Neuronal stem cell (in vitro differentiated cells): ENCODE results near the gene SYT1.

Source experiments
- DNase-seq: peaks from one replicate; pipeline ENCODE4 v3.0.0-alpha.2; 2013; ENCODE audit warnings: low spot score
- H2AFZ ChIP-seq: one replicate; pipeline ENCODE4 v1.6.1; 2013; ENCODE audit warnings: mild to moderate bottlenecking, low read length, inconsistent platforms
- H2AK5ac ChIP-seq: 2 replicates; pipeline ENCODE4 v1.6.1; 2013; ENCODE audit warnings: low read depth, mild to moderate bottlenecking, inconsistent platforms, low read length, moderate library complexity, mixed read lengths
- H2BK120ac ChIP-seq: 2 replicates; pipeline ENCODE4 v1.6.1; 2013; ENCODE audit warnings: low read depth, mild to moderate bottlenecking, inconsistent platforms, low read length, moderate library complexity, mixed read lengths
- H2BK12ac ChIP-seq: one replicate; pipeline ENCODE4 v1.6.1; 2013; ENCODE audit warnings: low read length, inconsistent platforms
- H2BK15ac ChIP-seq: 2 replicates; pipeline ENCODE4 v1.6.1; 2013; ENCODE audit warnings: mild to moderate bottlenecking, low read length, inconsistent platforms, mixed read lengths
- H2BK5ac ChIP-seq: one replicate; pipeline ENCODE4 v1.6.1; 2013; ENCODE audit warnings: inconsistent platforms, mild to moderate bottlenecking, low read length, moderate library complexity
- H3K14ac ChIP-seq: one replicate; pipeline ENCODE4 v1.6.1; 2013; ENCODE audit warnings: low read length, inconsistent platforms
- H3K18ac ChIP-seq: 2 replicates; pipeline ENCODE4 v1.6.1; 2013; ENCODE audit warnings: low read length, inconsistent platforms
- H3K23ac ChIP-seq: 2 replicates; pipeline ENCODE4 v1.6.1; 2013; ENCODE audit warnings: low read depth, mild to moderate bottlenecking, mixed read lengths, low read length, inconsistent platforms; ENCODE audit not compliant: poor library complexity
- H3K27ac ChIP-seq: replicated peaks from 3 replicates; pipeline ENCODE4 v1.5.1; 2013; ENCODE audit warnings: low read length, inconsistent platforms
- H3K27me3 ChIP-seq, 3 experiments: 2 replicates each; pipeline ENCODE4 v1.6.1; 2013; ENCODE audit warnings: low read length in 3 of 3, mild to moderate bottlenecking in 2 of 3, inconsistent platforms in 1 of 3, low read depth in 1 of 3, mixed read lengths in 1 of 3, moderate library complexity in 1 of 3; ENCODE audit not compliant: control insufficient read depth in 3 of 3, insufficient read depth in 3 of 3
- H3K36me3 ChIP-seq, 2 donors: replicated peaks in 1 of 2; 2 replicates each; pipeline ENCODE4 v1.6.1; 2013; ENCODE audit warnings: low read length in 2 of 2; ENCODE audit not compliant: control insufficient read depth in 2 of 2, insufficient read depth in 2 of 2
- H3K4ac ChIP-seq: 2 replicates; pipeline ENCODE4 v1.6.1; 2013; ENCODE audit warnings: inconsistent platforms, mild to moderate bottlenecking, low read length, moderate library complexity
- H3K4me1 ChIP-seq, 2 donors: 1 replicate in 1 of 2; 2 replicates in 1 of 2; pipeline ENCODE4 v1.6.1; 2013; ENCODE audit warnings: low read length in 2 of 2, low read depth in 1 of 2; ENCODE audit not compliant: control insufficient read depth in 2 of 2, insufficient read depth in 1 of 2
- H3K4me2 ChIP-seq: one replicate; pipeline ENCODE4 v1.6.1; 2013; ENCODE audit warnings: mild to moderate bottlenecking, low read length, inconsistent platforms; ENCODE audit not compliant: insufficient read depth, poor library complexity, severe bottlenecking
- H3K4me3 ChIP-seq, 2 donors: 2 replicates each; pipeline ENCODE4 v1.5.1; 2013; ENCODE audit warnings: low read length in 2 of 2, mild to moderate bottlenecking in 2 of 2, inconsistent platforms in 1 of 2, moderate library complexity in 1 of 2
- H3K79me1 ChIP-seq: one replicate; pipeline ENCODE4 v1.6.1; 2013; ENCODE audit warnings: low read depth, mild to moderate bottlenecking, inconsistent platforms, low read length, moderate library complexity
- H3K9ac ChIP-seq: one replicate; pipeline ENCODE4 v1.6.1; 2013; ENCODE audit warnings: mild to moderate bottlenecking, low read depth, low read length, inconsistent platforms; ENCODE audit not compliant: poor library complexity
- H3K9me3 ChIP-seq, 2 donors: replicated peaks in 1 of 2; 2 replicates each; pipeline versions ENCODE3 to v1.6.1; 2013; ENCODE audit warnings: low read length in 2 of 2, mild to moderate bottlenecking in 2 of 2, inconsistent platforms in 1 of 2, low read depth in 1 of 2, mixed read lengths in 1 of 2, moderate library complexity in 1 of 2; ENCODE audit not compliant: control insufficient read depth in 2 of 2, insufficient read depth in 1 of 2
- H4K8ac ChIP-seq: one replicate; pipeline ENCODE4 v1.6.1; 2013; ENCODE audit warnings: low read depth, mild to moderate bottlenecking, inconsistent platforms, low read length, moderate library complexity
- H4K91ac ChIP-seq: one replicate; pipeline ENCODE4 v1.6.1; 2013; ENCODE audit warnings: low read length, low read depth, mild to moderate bottlenecking, inconsistent platforms; ENCODE audit not compliant: poor library complexity
- WGBS, 2 donors: extraction: QIAGEN DNeasy Blood & Tissue Kit; methylation state at CpG; one replicate each; pipeline ENCODE4 v1.1.7; 2013; ENCODE audit warnings: missing lambda C conversion rate in 2 of 2, mixed read lengths in 1 of 2; ENCODE audit not compliant: insufficient read length in 2 of 2, insufficient replicate concordance in 1 of 2; ENCODE audit errors: extremely low coverage in 2 of 2; 5-methylcytosine and 5-hydroxymethylcytosine counted together

SYT1 gene

GRCh38 chr12:79059557-79059956 is 195.0 kb downstream of the SYT1 start:
- H3K4ac ChIP-seq = no peak overlapping the region
- H3K4me1 ChIP-seq = peaks cover 4 to 27% of the 10 kb centered on the region in 2 donors
- no peak overlapping the region for H2BK120ac ChIP-seq
- H3K14ac ChIP-seq = no peak overlapping the region
- no peak overlapping the region for H3K27ac ChIP-seq
- no peak overlapping the region for H2BK5ac ChIP-seq
- H2AFZ ChIP-seq = no peak overlapping the region
- no peaks in the 10 kb centered on the region for H3K36me3 ChIP-seq
- DNase-seq = no peak
- H4K8ac ChIP-seq = no peak overlapping the region
- no peak overlapping the region for H2BK12ac ChIP-seq
- peaks cover 0 to 3% of the 10 kb centered on the region in 2 donors for H3K9me3 ChIP-seq
- H3K23ac ChIP-seq = no peak overlapping the region
- H2AK5ac ChIP-seq = no peak overlapping the region
- H4K91ac ChIP-seq = no peak overlapping the region
- H3K27me3 ChIP-seq = no peaks in the 10 kb centered on the region
- no peak overlapping the region for H3K4me2 ChIP-seq
- H3K18ac ChIP-seq = no peak overlapping the region
- H3K79me1 ChIP-seq = no peaks in the 10 kb centered on the region
- no peak overlapping the region for H2BK15ac ChIP-seq
- no peak overlapping the region for H3K4me3 ChIP-seq
- no peak overlapping the region for H3K9ac ChIP-seq

GRCh38 chr12:79063258-79063657 is 198.7 kb downstream of the SYT1 start:
- peaks cover 0 to 3% of the 10 kb centered on the region in 2 donors for H3K9me3 ChIP-seq
- DNase-seq = no peak
- H2AFZ ChIP-seq = no peak overlapping the region
- H3K27me3 ChIP-seq = no peaks in the 10 kb centered on the region
- H3K27ac ChIP-seq = no peak overlapping the region
- H2BK15ac ChIP-seq = no peak overlapping the region
- H2BK12ac ChIP-seq = no peak overlapping the region
- no peaks in the 10 kb centered on the region for H3K36me3 ChIP-seq
- H2BK120ac ChIP-seq = no peak overlapping the region
- peaks cover 4 to 27% of the 10 kb centered on the region in 2 donors for H3K4me1 ChIP-seq
- no peak overlapping the region for H2BK5ac ChIP-seq
- H3K4me3 ChIP-seq = no peak overlapping the region
- no peaks in the 10 kb centered on the region for H3K79me1 ChIP-seq
- H4K91ac ChIP-seq = no peak overlapping the region
- H3K4ac ChIP-seq = no peak overlapping the region
- no CpG with 5 or more reads among the region's 1 CpG for WGBS, 2 donors
- H3K4me2 ChIP-seq = no peak overlapping the region
- H4K8ac ChIP-seq = no peak overlapping the region
- H3K23ac ChIP-seq = no peak overlapping the region
- H3K14ac ChIP-seq = no peak overlapping the region
- no peak overlapping the region for H3K18ac ChIP-seq
- H2AK5ac ChIP-seq = no peak overlapping the region
- H3K9ac ChIP-seq = no peak overlapping the region

- Histone ChIP-seq H3K4me3 (no peak overlapping the region), H3K14ac (no peak overlapping the region), H3K27ac (no peak overlapping the region), H3K18ac (no peak overlapping the region), H3K9ac (no peak overlapping the region), H4K91ac (no peak overlapping the region), H2BK120ac (no peak overlapping the region), H2AK5ac (no peak overlapping the region), H4K8ac (no peak overlapping the region), H2BK5ac (no peak overlapping the region), H3K9me3 (no peaks in the 10 kb centered on the region), H3K79me1 (no peaks in the 10 kb centered on the region), H3K4ac (no peak overlapping the region), H2BK15ac (no peak overlapping the region), H3K27me3 (no peaks in the 10 kb centered on the region), H3K23ac (no peak overlapping the region), H3K4me2 (no peak overlapping the region), H2BK12ac (no peak overlapping the region), H3K4me1 (peaks cover 0 to 9% of the 10 kb centered on the region in 2 donors), H2AFZ (no peak overlapping the region), H3K36me3 (no peaks in the 10 kb centered on the region)
- no peak for DNase-seq
Observed at GRCh38 chr12:79067977-79068376, 203.4 kb downstream of the SYT1 start.

- no peak overlapping the region for H3K9ac ChIP-seq
- no peak for DNase-seq
- H3K4ac ChIP-seq = no peak overlapping the region
- no peak overlapping the region for H2BK12ac ChIP-seq
- no peak overlapping the region for H3K18ac ChIP-seq
- H3K27ac ChIP-seq = no peak overlapping the region
- H2AFZ ChIP-seq = no peak overlapping the region
- no peak overlapping the region for H2BK5ac ChIP-seq
- no peak overlapping the region for H3K4me2 ChIP-seq
- H2AK5ac ChIP-seq = no peak overlapping the region
- H3K9me3 ChIP-seq = no peaks in the 10 kb centered on the region
- no peaks in the 10 kb centered on the region for H3K36me3 ChIP-seq
- H3K14ac ChIP-seq = no peak overlapping the region
- no peaks in the 10 kb centered on the region for H3K79me1 ChIP-seq
- H2BK15ac ChIP-seq = no peak overlapping the region
- H4K8ac ChIP-seq = no peak overlapping the region
- H3K4me1 ChIP-seq = no peaks in the 10 kb centered on the region
- no peak overlapping the region for H4K91ac ChIP-seq
- no peak overlapping the region for H3K4me3 ChIP-seq
- H3K23ac ChIP-seq = no peak overlapping the region
- no peaks in the 10 kb centered on the region for H3K27me3 ChIP-seq
- H2BK120ac ChIP-seq = no peak overlapping the region
Observed at GRCh38 chr12:79069009-79069408, 204.4 kb downstream of the SYT1 start.
